Measurements from ENCODE around the gene MRPL51. TPM values are rescaled to one million over a fixed set of nuclear protein-coding genes. Genes with fewer than 3 reads are reported as not detected.
A peak's percentile ranks its signal among the peaks of the same experiment; 100 is the strongest.

MRPL51 gene
- total and polyA plus RNA-seq, 9 of the 15 experiments (the other 6 are each of a cell fraction or from before 2014, with no cell fraction given): 127 to 727 (median 208) TPM

- TF ChIP-seq TAF1 (IDR thresholded peaks at IDR 0.05; ENCODE audit: control insufficient read depth, extremely low read depth, insufficient read depth, low read length, severe bottlenecking): peak; percentile 13
These were observed 40.5 kb upstream of the MRPL51 start (continued) for GRCh38 chr12:6533653-6533922.

- peaks cover 28% of the 10 kb centered on the region for H4K20me1 ChIP-seq (replicated peaks; ENCODE audit: control insufficient read depth, insufficient read depth, low read length)
- peak; percentile 24 to 70 (median 36) for DNase-seq (ENCODE audit: extremely low read depth in 1 of 4, low spot score in 3 of 4)
- peaks cover 22 to 55% of the 10 kb centered on the region in 2 experiments; a peak in 4 of 5 replicates for H3K4me1 ChIP-seq (replicated peaks in 1 of 2; ENCODE audit: control insufficient read depth in 2 of 2, insufficient read depth in 2 of 2, low read length in 2 of 2)
- peaks cover 59% of the 10 kb centered on the region for H3K79me2 ChIP-seq (ENCODE audit: control insufficient read depth, insufficient read depth, low read length)
- ChIA-PET POLR2A (interaction anchor here (0.6 to 2.0 kb wide), 8 partner anchors 9 to 216 kb away, joined by 3 to 7 read pairs (median 4); partner anchors contain the start of genes MRPL51 and ZNF384), CTCF (ENCODE audit: low intra/inter-chr PET ratio) (no interaction called here)
- H3K27ac ChIP-seq (ENCODE audit: extremely low read depth, low read depth, low read length): peak overlapping the region; percentile 87
- peak; percentile 80 for FAIRE-seq
- intact Hi-C loops (cut with micrococcal nuclease): loop anchor here (10.0 kb wide), 1 partner anchor 208 kb away; no protein-coding TSS in a partner anchor
- H3K36me3 ChIP-seq (ENCODE audit: control insufficient read depth, insufficient read depth, low read length): peaks cover 75% of the 10 kb centered on the region
- in situ Hi-C loops (cut with MboI): no loop called here
- peak overlapping the region; percentile 84 for H3K4me3 ChIP-seq
- peak overlapping the region; percentile 83 for H2AFZ ChIP-seq (ENCODE audit: low read depth, low read length)
- no TSS peak for BruUV-seq (replicated peaks)
- H3K9ac ChIP-seq (ENCODE audit: insufficient read depth in 1 of 2, low read depth in 2 of 2, low read length in 2 of 2): peak overlapping the region; percentile 84 to 100
- H3K9me3 ChIP-seq (replicated peaks; ENCODE audit: control insufficient read depth, insufficient read depth, low read depth, low read length): no peaks in the 10 kb centered on the region
- 2% methylated on average over 10 of the region's 14 CpGs for WGBS (ENCODE audit: insufficient coverage, low coverage, missing lambda C conversion rate)
- H3K4me2 ChIP-seq (ENCODE audit: insufficient read depth, low read length): peak overlapping the region; percentile 90
- ATAC-seq: peak; percentile 55
- no peaks in the 10 kb centered on the region for H3K27me3 ChIP-seq (ENCODE audit: control insufficient read depth in 2 of 2, insufficient read depth in 2 of 2, low read length in 2 of 2)
- H3K9me1 ChIP-seq (ENCODE audit: control insufficient read depth, insufficient read depth, low read length): no peaks in the 10 kb centered on the region
- TF ChIP-seq MITF (IDR thresholded peaks at IDR 0.05): no peak
- TF ChIP-seq PHB2 (IDR thresholded peaks at IDR 0.05; ENCODE audit: low read depth): no peak
- no peak for TF ChIP-seq TEAD2 (tag; IDR thresholded peaks at IDR 0.05)
- 0 out of 2 replicates have a peak, but pooled peaks have one; percentile 9 for TF ChIP-seq POLR2AphosphoS5 (IDR thresholded peaks at IDR 0.05; ENCODE audit: control insufficient read depth, insufficient read depth, low read depth, low read length)
- no peak for TF ChIP-seq TGIF2 (CRISPR knock-in tag; IDR thresholded peaks at IDR 0.05)
- 0 out of 2 replicates have a peak, but pooled peaks have one; percentile 28 for TF ChIP-seq MYNN (IDR thresholded peaks at IDR 0.05)
- no peak for TF ChIP-seq MYNN (CRISPR knock-in tag; IDR thresholded peaks at IDR 0.05)
- TF ChIP-seq POLR2G (IDR thresholded peaks at IDR 0.05; ENCODE audit: low read depth, low read length): peak; percentile 33
- TF ChIP-seq ZNF384 (IDR thresholded peaks at IDR 0.05; ENCODE audit: low read depth, low read length): no peak
- TF ChIP-seq PTBP1 (IDR thresholded peaks at IDR 0.05; ENCODE audit: low read depth, low read length): no peak
- TF ChIP-seq FOXP1 (CRISPR knock-in tag; IDR thresholded peaks at IDR 0.05): 0 out of 2 replicates have a peak, but pooled peaks have one; percentile 21
- peak; percentile 21; the same call in 1 of the 2 replicates for TF ChIP-seq CREM (IDR thresholded peaks at IDR 0.05; ENCODE audit: low read depth)
- 0 out of 4 replicates have a peak, but pooled peaks of 1 of the 2 experiments have one; percentile 12 for TF ChIP-seq MLLT1 (IDR thresholded peaks at IDR 0.05)
- TF ChIP-seq GABPA (tag; conservative IDR thresholded peaks at IDR 0.05; ENCODE audit: low read depth): peak; percentile 56; the same call in 1 of the 2 replicates
- TF ChIP-seq SPI1 (IDR thresholded peaks at IDR 0.05; ENCODE audit: borderline replicate concordance, low read depth, low read length): peak; percentile 75
- peak in 1 of 2 experiments; percentile 45; a peak in 1 of 4 replicates for TF ChIP-seq SIN3A (IDR thresholded peaks at IDR 0.05; ENCODE audit: borderline replicate concordance in 2 of 2, control insufficient read depth in 1 of 2, low read depth in 2 of 2, low read length in 2 of 2)
- TF ChIP-seq ZBTB7A (IDR thresholded peaks at IDR 0.05; ENCODE audit: borderline replicate concordance, control insufficient read depth, low read depth, low read length): 0 out of 2 replicates have a peak, but pooled peaks have one; percentile 14
These were observed 40.0 kb upstream of the MRPL51 start for GRCh38 chr12:6532927-6533652.
